SK-N-SH treated with all-trans-retinoic acid at 6 μM for 48 hours (cell line): ENCODE data around the gene SPATA20.
A peak's percentile ranks its signal among the peaks of the same experiment; 100 is the strongest.

Source experiments
- ATAC-seq: fragments of 200-7000 bp; cut with Tn5 transposase; 3 replicates; pipeline ENCODE4 v1.9.1; 2020; ENCODE audit warnings: mild to moderate bottlenecking, moderate library complexity
- ARNTL ChIP-seq: fragments of 450-650 bp; formaldehyde crosslinking; IDR thresholded peaks from 2 replicates; pipeline ENCODE4 v1.5.0; 2020; ENCODE audit warnings: low read depth, mild to moderate bottlenecking, moderate library complexity, borderline replicate concordance
- CSDC2 ChIP-seq: fragments of 250-450 bp; sonication (Bioruptor Pico); IDR thresholded peaks from 2 replicates; pipeline ENCODE4 v1.5.0; 2020; ENCODE audit warnings: mild to moderate bottlenecking, moderate library complexity
- ESRRG ChIP-seq: fragments of 250-450 bp; sonication (Bioruptor Pico); IDR thresholded peaks from 2 replicates; pipeline ENCODE4 v1.6.1; 2021; ENCODE audit warnings: mild to moderate bottlenecking
- GLIS3 ChIP-seq: fragments of 250-450 bp; sonication (Bioruptor Pico); IDR thresholded peaks from 2 replicates; pipeline ENCODE4 v1.5.0; 2020; ENCODE audit warnings: mild to moderate bottlenecking, moderate library complexity
- ISL1 ChIP-seq: fragments of 250-450 bp; sonication (Bioruptor Pico); IDR thresholded peaks from 2 replicates; pipeline ENCODE4 v2.1.2; 2022; ENCODE audit warnings: mild to moderate bottlenecking, moderate library complexity
- OSR1 ChIP-seq: fragments of 250-450 bp; sonication (Bioruptor Pico); IDR thresholded peaks from 2 replicates; pipeline ENCODE4 v1.8.0; 2022; ENCODE audit warnings: moderate library complexity, mild to moderate bottlenecking, inconsistent platforms
- PPARA ChIP-seq: fragments of 250-450 bp; sonication (Bioruptor Pico); IDR thresholded peaks from 2 replicates; pipeline ENCODE4 v1.5.0; 2020; ENCODE audit warnings: mild to moderate bottlenecking, borderline replicate concordance
- RARB ChIP-seq: fragments of 250-450 bp; sonication (Bioruptor Pico); IDR thresholded peaks from 2 replicates; pipeline ENCODE4 v1.8.0; 2021; ENCODE audit warnings: mild to moderate bottlenecking, moderate library complexity
- SNAI2 ChIP-seq: fragments of 250-450 bp; sonication (Bioruptor Pico); IDR thresholded peaks from 2 replicates; pipeline ENCODE4 v1.5.0; 2020; ENCODE audit warnings: mild to moderate bottlenecking, moderate library complexity
- TCF4 ChIP-seq: fragments of 250-450 bp; sonication (Bioruptor Pico); IDR thresholded peaks from 2 replicates; pipeline ENCODE4 v1.8.0; 2021; ENCODE audit warnings: mild to moderate bottlenecking, moderate library complexity, borderline replicate concordance
- TOX ChIP-seq: fragments of 250-450 bp; sonication (Bioruptor Pico); IDR thresholded peaks from 2 replicates; pipeline ENCODE4 v1.8.0; 2021; ENCODE audit warnings: mild to moderate bottlenecking, moderate library complexity, borderline replicate concordance
- ZC3H10 ChIP-seq: fragments of 250-450 bp; sonication (Bioruptor Pico); IDR thresholded peaks from 2 replicates; pipeline ENCODE4 v1.5.1; 2021; ENCODE audit warnings: mild to moderate bottlenecking, moderate library complexity
- ZFP3 ChIP-seq: fragments of 250-450 bp; sonication (Bioruptor Pico); IDR thresholded peaks from 2 replicates; pipeline ENCODE4 v1.5.0; 2020; ENCODE audit warnings: mild to moderate bottlenecking, moderate library complexity
- ZFP30 ChIP-seq: fragments of 450-650 bp; formaldehyde crosslinking; IDR thresholded peaks from 2 replicates; pipeline ENCODE4 v1.5.0; 2022; ENCODE audit warnings: mild to moderate bottlenecking, moderate library complexity
- ZNF565 ChIP-seq: fragments of 450-650 bp; formaldehyde crosslinking; conservative IDR thresholded peaks from 2 replicates; pipeline ENCODE4 v1.5.0; 2020; ENCODE audit warnings: low read depth, mild to moderate bottlenecking, moderate library complexity
- ZNF70 ChIP-seq: fragments of 450-650 bp; formaldehyde crosslinking; IDR thresholded peaks from 2 replicates; pipeline ENCODE4 v1.5.0; 2020; ENCODE audit warnings: mild to moderate bottlenecking, moderate library complexity
- ZNF8 ChIP-seq: fragments of 450-650 bp; formaldehyde crosslinking; IDR thresholded peaks from 2 replicates; pipeline ENCODE4 v1.5.0; 2020; ENCODE audit warnings: mild to moderate bottlenecking, moderate library complexity
- TF ChIP-seq, protein P1 (sequence below): fragments of 250-450 bp; sonication (Bioruptor Pico); IDR thresholded peaks from 2 replicates; pipeline ENCODE4 v1.5.1; 2021; ENCODE audit warnings: mild to moderate bottlenecking, moderate library complexity
- TF ChIP-seq, protein P2 (sequence below): fragments of 250-450 bp; sonication (Bioruptor Pico); IDR thresholded peaks from 2 replicates; pipeline ENCODE4 v1.5.1; 2020; ENCODE audit warnings: low read depth, mild to moderate bottlenecking, moderate library complexity
- TF ChIP-seq, protein P3 (sequence below): fragments of 250-450 bp; sonication (Bioruptor Pico); IDR thresholded peaks from 2 replicates; pipeline ENCODE4 v1.8.0; 2021; ENCODE audit warnings: low read depth, mild to moderate bottlenecking, moderate library complexity, borderline replicate concordance
- TF ChIP-seq, protein P4 (sequence below): fragments of 250-450 bp; sonication (Bioruptor Pico); IDR thresholded peaks from 2 replicates; pipeline ENCODE4 v1.5.0; 2020; ENCODE audit warnings: mild to moderate bottlenecking, moderate library complexity

The SPATA20 gene

DNA sequence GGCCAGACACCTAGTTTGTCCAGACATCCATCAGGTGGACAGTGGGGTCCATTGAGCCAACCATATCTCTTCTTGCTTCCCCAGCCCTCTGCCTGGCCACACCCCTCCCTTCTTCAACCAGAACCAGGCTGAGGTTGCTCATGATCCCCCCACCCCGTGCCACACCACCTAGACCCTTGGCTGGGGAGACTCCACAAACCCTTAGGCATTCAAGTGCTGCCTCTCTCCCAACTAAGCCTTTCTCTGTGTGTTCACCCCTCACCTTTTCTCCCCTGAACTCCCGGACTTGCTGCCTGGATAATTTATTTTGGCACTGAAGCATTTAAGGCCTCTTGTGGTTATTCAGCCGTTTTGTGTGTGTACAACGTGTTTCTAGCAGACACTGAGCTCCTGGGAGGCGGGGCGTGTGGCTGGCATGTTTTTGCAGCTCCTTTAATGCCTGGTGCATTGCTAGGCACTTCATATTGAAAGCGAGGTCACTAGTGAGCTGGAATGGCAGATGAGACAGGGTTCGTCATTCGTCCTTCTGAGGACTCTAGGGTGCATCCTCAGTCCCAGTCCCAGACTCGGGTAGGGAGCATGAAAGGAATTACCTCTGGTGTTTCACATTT is 42.2 kb downstream of the SPATA20 start (continued):
- TF ChIP-seq, protein P1, sequence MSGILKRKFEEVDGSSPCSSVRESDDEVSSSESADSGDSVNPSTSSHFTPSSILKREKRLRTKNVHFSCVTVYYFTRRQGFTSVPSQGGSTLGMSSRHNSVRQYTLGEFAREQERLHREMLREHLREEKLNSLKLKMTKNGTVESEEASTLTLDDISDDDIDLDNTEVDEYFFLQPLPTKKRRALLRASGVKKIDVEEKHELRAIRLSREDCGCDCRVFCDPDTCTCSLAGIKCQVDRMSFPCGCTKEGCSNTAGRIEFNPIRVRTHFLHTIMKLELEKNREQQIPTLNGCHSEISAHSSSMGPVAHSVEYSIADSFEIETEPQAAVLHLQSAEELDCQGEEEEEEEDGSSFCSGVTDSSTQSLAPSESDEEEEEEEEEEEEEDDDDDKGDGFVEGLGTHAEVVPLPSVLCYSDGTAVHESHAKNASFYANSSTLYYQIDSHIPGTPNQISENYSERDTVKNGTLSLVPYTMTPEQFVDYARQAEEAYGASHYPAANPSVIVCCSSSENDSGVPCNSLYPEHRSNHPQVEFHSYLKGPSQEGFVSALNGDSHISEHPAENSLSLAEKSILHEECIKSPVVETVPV = no peak
- TF ChIP-seq ZNF8 (CRISPR knock-in tag) (no peak), OSR1 (CRISPR knock-in tag) (no peak), ESRRG (no peak), CSDC2 (CRISPR knock-in tag) (no peak), TOX (CRISPR knock-in tag) (no peak), ZC3H10 (CRISPR knock-in tag) (no peak), ZNF70 (CRISPR knock-in tag) (no peak), ARNTL (CRISPR knock-in tag) (no peak)
- TF ChIP-seq, protein P2, sequence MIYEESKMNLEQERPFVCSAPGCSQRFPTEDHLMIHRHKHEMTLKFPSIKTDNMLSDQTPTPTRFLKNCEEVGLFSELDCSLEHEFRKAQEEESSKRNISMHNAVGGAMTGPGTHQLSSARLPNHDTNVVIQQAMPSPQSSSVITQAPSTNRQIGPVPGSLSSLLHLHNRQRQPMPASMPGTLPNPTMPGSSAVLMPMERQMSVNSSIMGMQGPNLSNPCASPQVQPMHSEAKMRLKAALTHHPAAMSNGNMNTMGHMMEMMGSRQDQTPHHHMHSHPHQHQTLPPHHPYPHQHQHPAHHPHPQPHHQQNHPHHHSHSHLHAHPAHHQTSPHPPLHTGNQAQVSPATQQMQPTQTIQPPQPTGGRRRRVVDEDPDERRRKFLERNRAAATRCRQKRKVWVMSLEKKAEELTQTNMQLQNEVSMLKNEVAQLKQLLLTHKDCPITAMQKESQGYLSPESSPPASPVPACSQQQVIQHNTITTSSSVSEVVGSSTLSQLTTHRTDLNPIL (CRISPR knock-in tag) = no peak

DNA sequence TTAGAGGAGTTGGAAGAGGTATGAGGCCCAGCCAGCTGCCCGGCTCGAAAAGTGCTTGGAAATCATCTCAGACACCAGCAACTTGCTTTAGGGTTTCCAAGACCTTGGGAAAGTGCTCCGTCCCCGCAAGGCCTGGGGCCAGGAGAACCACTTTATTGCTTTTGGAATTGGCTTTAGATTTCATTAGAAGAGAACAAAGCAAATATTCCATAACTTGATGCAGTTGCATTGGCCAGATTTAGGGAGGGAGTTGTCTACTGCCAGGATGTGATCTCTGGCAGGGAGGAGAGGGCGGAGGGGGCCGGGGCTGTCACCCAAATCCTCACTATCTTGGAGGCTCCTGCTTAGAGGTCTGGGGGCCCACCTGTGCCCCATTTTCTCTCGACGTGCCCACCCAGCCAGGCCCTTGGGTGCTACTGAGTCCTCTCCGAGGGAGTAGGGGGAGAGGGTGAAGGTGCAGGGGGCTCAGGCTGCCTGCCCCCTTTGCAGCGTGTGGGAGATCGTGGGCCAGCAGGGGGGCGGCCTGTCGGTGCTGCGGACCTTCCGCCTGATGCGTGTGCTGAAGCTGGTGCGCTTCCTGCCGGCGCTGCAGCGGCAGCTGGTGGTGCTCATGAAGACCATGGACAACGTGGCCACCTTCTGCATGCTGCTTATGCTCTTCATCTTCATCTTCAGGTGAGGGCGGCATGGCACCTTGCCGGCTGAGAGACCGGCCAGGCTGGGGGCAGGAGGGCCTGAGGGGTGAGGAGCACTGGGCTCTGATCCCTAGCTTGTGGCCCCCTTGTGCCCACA is 44.2 kb downstream of the SPATA20 start:
- no peak for ATAC-seq
- TF ChIP-seq ZNF565 (CRISPR knock-in tag) (no peak), TCF4 (no peak)

DNA sequence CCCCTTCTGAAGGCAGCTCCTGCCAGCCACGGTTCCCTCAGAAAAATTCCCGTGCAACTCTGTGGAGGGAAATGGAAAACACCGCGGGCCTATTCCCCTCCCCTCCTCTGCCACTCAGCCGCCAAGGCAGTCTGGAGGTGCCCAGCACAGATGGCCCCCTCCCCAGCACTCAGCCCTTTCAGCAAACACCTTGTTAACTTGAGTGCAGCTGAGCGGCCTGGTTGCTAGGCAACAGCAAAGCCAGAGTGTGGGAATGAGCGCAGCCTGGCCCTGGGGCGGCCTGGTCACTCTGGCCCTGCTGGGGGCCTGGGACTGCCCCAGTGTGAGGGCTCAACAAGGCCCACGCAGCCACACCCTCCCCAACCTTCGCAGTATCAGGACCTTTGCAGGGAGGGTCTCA is 46.3 kb downstream of the SPATA20 start:
- ATAC-seq = peak; percentile 45
- TF ChIP-seq, protein P3, sequence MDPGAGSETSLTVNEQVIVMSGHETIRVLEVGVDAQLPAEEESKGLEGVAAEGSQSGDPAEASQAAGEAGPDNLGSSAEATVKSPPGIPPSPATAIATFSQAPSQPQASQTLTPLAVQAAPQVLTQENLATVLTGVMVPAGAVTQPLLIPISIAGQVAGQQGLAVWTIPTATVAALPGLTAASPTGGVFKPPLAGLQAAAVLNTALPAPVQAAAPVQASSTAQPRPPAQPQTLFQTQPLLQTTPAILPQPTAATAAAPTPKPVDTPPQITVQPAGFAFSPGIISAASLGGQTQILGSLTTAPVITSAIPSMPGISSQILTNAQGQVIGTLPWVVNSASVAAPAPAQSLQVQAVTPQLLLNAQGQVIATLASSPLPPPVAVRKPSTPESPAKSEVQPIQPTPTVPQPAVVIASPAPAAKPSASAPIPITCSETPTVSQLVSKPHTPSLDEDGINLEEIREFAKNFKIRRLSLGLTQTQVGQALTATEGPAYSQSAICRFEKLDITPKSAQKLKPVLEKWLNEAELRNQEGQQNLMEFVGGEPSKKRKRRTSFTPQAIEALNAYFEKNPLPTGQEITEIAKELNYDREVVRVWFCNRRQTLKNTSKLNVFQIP (CRISPR knock-in tag) = no peak
- TF ChIP-seq ESRRG (no peak), ISL1 (CRISPR knock-in tag) (no peak), ZFP3 (CRISPR knock-in tag) (no peak), ZNF565 (CRISPR knock-in tag) (no peak), ZC3H10 (CRISPR knock-in tag) (no peak), ARNTL (CRISPR knock-in tag) (no peak), RARB (CRISPR knock-in tag) (no peak), SNAI2 (CRISPR knock-in tag) (no peak), ZNF70 (CRISPR knock-in tag) (no peak), ZFP30 (no peak), GLIS3 (CRISPR knock-in tag) (no peak), CSDC2 (CRISPR knock-in tag) (no peak), TOX (CRISPR knock-in tag) (no peak), PPARA (no peak)
- TF ChIP-seq, protein P4, sequence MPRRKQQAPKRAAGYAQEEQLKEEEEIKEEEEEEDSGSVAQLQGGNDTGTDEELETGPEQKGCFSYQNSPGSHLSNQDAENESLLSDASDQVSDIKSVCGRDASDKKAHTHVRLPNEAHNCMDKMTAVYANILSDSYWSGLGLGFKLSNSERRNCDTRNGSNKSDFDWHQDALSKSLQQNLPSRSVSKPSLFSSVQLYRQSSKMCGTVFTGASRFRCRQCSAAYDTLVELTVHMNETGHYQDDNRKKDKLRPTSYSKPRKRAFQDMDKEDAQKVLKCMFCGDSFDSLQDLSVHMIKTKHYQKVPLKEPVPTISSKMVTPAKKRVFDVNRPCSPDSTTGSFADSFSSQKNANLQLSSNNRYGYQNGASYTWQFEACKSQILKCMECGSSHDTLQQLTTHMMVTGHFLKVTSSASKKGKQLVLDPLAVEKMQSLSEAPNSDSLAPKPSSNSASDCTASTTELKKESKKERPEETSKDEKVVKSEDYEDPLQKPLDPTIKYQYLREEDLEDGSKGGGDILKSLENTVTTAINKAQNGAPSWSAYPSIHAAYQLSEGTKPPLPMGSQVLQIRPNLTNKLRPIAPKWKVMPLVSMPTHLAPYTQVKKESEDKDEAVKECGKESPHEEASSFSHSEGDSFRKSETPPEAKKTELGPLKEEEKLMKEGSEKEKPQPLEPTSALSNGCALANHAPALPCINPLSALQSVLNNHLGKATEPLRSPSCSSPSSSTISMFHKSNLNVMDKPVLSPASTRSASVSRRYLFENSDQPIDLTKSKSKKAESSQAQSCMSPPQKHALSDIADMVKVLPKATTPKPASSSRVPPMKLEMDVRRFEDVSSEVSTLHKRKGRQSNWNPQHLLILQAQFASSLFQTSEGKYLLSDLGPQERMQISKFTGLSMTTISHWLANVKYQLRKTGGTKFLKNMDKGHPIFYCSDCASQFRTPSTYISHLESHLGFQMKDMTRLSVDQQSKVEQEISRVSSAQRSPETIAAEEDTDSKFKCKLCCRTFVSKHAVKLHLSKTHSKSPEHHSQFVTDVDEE = no peak
